DOHH2 (cell line): ENCODE measurements around the gene HMG20A.

Source experiments
- CTCF ChIP-seq: fragments of 200-600 bp; sonication (generic); IDR thresholded peaks from one replicate; pipeline ENCODE4 v1.5.1; 2014; ENCODE audit warnings: antibody characterized with exemption, mild to moderate bottlenecking, low read depth, low read length; ENCODE audit not compliant: poor library complexity, severe bottlenecking
- EZH2phosphoT487 ChIP-seq: fragments of 200-600 bp; sonication (generic); IDR thresholded peaks from 2 replicates; pipeline ENCODE4 v1.6.1; 2017; ENCODE audit warnings: borderline replicate concordance, mild to moderate bottlenecking, antibody characterized with exemption, low read length, moderate library complexity, mixed read lengths

GRCh38 chr15:77475001-77475400 lies 54.3 kb downstream of the HMG20A start:
- no peak for TF ChIP-seq EZH2phosphoT487
- no peak for TF ChIP-seq CTCF
